Measurements from ENCODE around the gene UGT8.
A peak's percentile ranks its signal among the peaks of the same experiment; 100 is the strongest.

UGT8 gene

GRCh38 chr4:114593526-114593925 lies 5.1 kb upstream of the UGT8 start:
- H3K27me3 ChIP-seq (replicated peaks; ENCODE audit: control insufficient read depth, insufficient read depth, low read length): peaks cover 35% of the 10 kb centered on the region
- H3K9ac ChIP-seq (ENCODE audit: low read length): no peak overlapping the region
- peaks cover 5% of the 10 kb centered on the region for H3K4me1 ChIP-seq (ENCODE audit: control insufficient read depth, insufficient read depth, low read length)
- H3K9me3 ChIP-seq (ENCODE audit: control insufficient read depth, low read length): no peaks in the 10 kb centered on the region
- H3K4me3 ChIP-seq (ENCODE audit: low read length): no peak overlapping the region
- no peaks in the 10 kb centered on the region for H3K36me3 ChIP-seq (ENCODE audit: control insufficient read depth, insufficient read depth, low read length, severe bottlenecking)
- DNase-seq (ENCODE audit: low read depth): no peak

GRCh38 chr4:114595207-114595606 lies 3.4 kb upstream of the UGT8 start:
- H3K4me3 ChIP-seq (ENCODE audit: low read length): no peak overlapping the region
- H3K27me3 ChIP-seq (replicated peaks; ENCODE audit: control insufficient read depth, insufficient read depth, low read length): peaks cover 37% of the 10 kb centered on the region
- H3K9ac ChIP-seq (ENCODE audit: low read length): no peak overlapping the region
- no peaks in the 10 kb centered on the region for H3K36me3 ChIP-seq (ENCODE audit: control insufficient read depth, insufficient read depth, low read length, severe bottlenecking)
- DNase-seq (ENCODE audit: low read depth): no peak
- H3K4me1 ChIP-seq (ENCODE audit: control insufficient read depth, insufficient read depth, low read length): peaks cover 13% of the 10 kb centered on the region
- no peaks in the 10 kb centered on the region for H3K9me3 ChIP-seq (ENCODE audit: control insufficient read depth, low read length)

- no peaks in the 10 kb centered on the region for H3K36me3 ChIP-seq (ENCODE audit: control insufficient read depth, insufficient read depth, low read length, severe bottlenecking)
- no peak overlapping the region for H3K9ac ChIP-seq (ENCODE audit: low read length)
- DNase-seq (ENCODE audit: low read depth): no peak
- peaks cover 13% of the 10 kb centered on the region for H3K4me1 ChIP-seq (ENCODE audit: control insufficient read depth, insufficient read depth, low read length)
- H3K27me3 ChIP-seq (replicated peaks; ENCODE audit: control insufficient read depth, insufficient read depth, low read length): peaks cover 40% of the 10 kb centered on the region
- H3K9me3 ChIP-seq (ENCODE audit: control insufficient read depth, low read length): no peaks in the 10 kb centered on the region
- no peak overlapping the region for H3K4me3 ChIP-seq (ENCODE audit: low read length)
These were observed 2.7 kb upstream of the UGT8 start for GRCh38 chr4:114595921-114596320.

- H3K9ac ChIP-seq (ENCODE audit: low read length): no peak overlapping the region
- H3K4me1 ChIP-seq (ENCODE audit: control insufficient read depth, insufficient read depth, low read length): peaks cover 13% of the 10 kb centered on the region
- peaks cover 40% of the 10 kb centered on the region for H3K27me3 ChIP-seq (replicated peaks; ENCODE audit: control insufficient read depth, insufficient read depth, low read length)
- no peaks in the 10 kb centered on the region for H3K9me3 ChIP-seq (ENCODE audit: control insufficient read depth, low read length)
- DNase-seq (ENCODE audit: low read depth): no peak
- no peak overlapping the region for H3K4me3 ChIP-seq (ENCODE audit: low read length)
- H3K36me3 ChIP-seq (ENCODE audit: control insufficient read depth, insufficient read depth, low read length, severe bottlenecking): no peaks in the 10 kb centered on the region
These were observed 1.0 kb upstream of the UGT8 start for GRCh38 chr4:114597410-114598115.

GRCh38 chr4:114599231-114599902 lies 760 bp downstream of the UGT8 start:
- Histone ChIP-seq H3K4me1 (ENCODE audit: control insufficient read depth, insufficient read depth, low read length) (peaks cover 13% of the 10 kb centered on the region), H3K9ac (ENCODE audit: low read length) (no peak overlapping the region), H3K36me3 (ENCODE audit: control insufficient read depth, insufficient read depth, low read length, severe bottlenecking) (no peaks in the 10 kb centered on the region), H3K27me3 (replicated peaks; ENCODE audit: control insufficient read depth, insufficient read depth, low read length) (peaks cover 28% of the 10 kb centered on the region), H3K9me3 (ENCODE audit: control insufficient read depth, low read length) (no peaks in the 10 kb centered on the region), H3K4me3 (ENCODE audit: low read length) (peak overlapping the region; percentile 74)
- DNase-seq (ENCODE audit: low read depth): peak; percentile 2

- H3K4me1 ChIP-seq (ENCODE audit: control insufficient read depth, insufficient read depth, low read length): peaks cover 13% of the 10 kb centered on the region
- peaks cover 28% of the 10 kb centered on the region for H3K27me3 ChIP-seq (replicated peaks; ENCODE audit: control insufficient read depth, insufficient read depth, low read length)
- H3K9me3 ChIP-seq (ENCODE audit: control insufficient read depth, low read length): no peaks in the 10 kb centered on the region
- peak overlapping the region; percentile 74 for H3K4me3 ChIP-seq (ENCODE audit: low read length)
- no peaks in the 10 kb centered on the region for H3K36me3 ChIP-seq (ENCODE audit: control insufficient read depth, insufficient read depth, low read length, severe bottlenecking)
- no peak for DNase-seq (ENCODE audit: low read depth)
- no peak overlapping the region for H3K9ac ChIP-seq (ENCODE audit: low read length)
These were observed 1.4 kb downstream of the UGT8 start for GRCh38 chr4:114599903-114600552.

- peaks cover 28% of the 10 kb centered on the region for H3K27me3 ChIP-seq (replicated peaks; ENCODE audit: control insufficient read depth, insufficient read depth, low read length)
- no peak for DNase-seq (ENCODE audit: low read depth)
- no peak overlapping the region for H3K4me3 ChIP-seq (ENCODE audit: low read length)
These were observed 2.1 kb downstream of the UGT8 start for GRCh38 chr4:114600672-114601071.

GRCh38 chr4:114601304-114602052 lies 2.9 kb downstream of the UGT8 start:
- H3K9ac ChIP-seq (ENCODE audit: low read length): no peak overlapping the region
- H3K27me3 ChIP-seq (replicated peaks; ENCODE audit: control insufficient read depth, insufficient read depth, low read length): peaks cover 26% of the 10 kb centered on the region
- H3K36me3 ChIP-seq (ENCODE audit: control insufficient read depth, insufficient read depth, low read length, severe bottlenecking): no peaks in the 10 kb centered on the region
- no peak overlapping the region for H3K4me3 ChIP-seq (ENCODE audit: low read length)
- DNase-seq (ENCODE audit: low read depth): no peak
- peaks cover 13% of the 10 kb centered on the region for H3K4me1 ChIP-seq (ENCODE audit: control insufficient read depth, insufficient read depth, low read length)
- no peaks in the 10 kb centered on the region for H3K9me3 ChIP-seq (ENCODE audit: control insufficient read depth, low read length)

More at GRCh38 chr4:114600672-114601071, 2.1 kb downstream of the UGT8 start:
- peaks cover 13% of the 10 kb centered on the region for H3K4me1 ChIP-seq (ENCODE audit: control insufficient read depth, insufficient read depth, low read length)
- H3K9me3 ChIP-seq (ENCODE audit: control insufficient read depth, low read length): no peaks in the 10 kb centered on the region
- H3K9ac ChIP-seq (ENCODE audit: low read length): no peak overlapping the region
- no peaks in the 10 kb centered on the region for H3K36me3 ChIP-seq (ENCODE audit: control insufficient read depth, insufficient read depth, low read length, severe bottlenecking)

- no peak overlapping the region for H3K9ac ChIP-seq (ENCODE audit: low read length)
- DNase-seq (ENCODE audit: low read depth): no peak
- no peaks in the 10 kb centered on the region for H3K36me3 ChIP-seq (ENCODE audit: control insufficient read depth, insufficient read depth, low read length, severe bottlenecking)
- no peak overlapping the region for H3K4me3 ChIP-seq (ENCODE audit: low read length)
- peaks cover 9% of the 10 kb centered on the region for H3K27me3 ChIP-seq (replicated peaks; ENCODE audit: control insufficient read depth, insufficient read depth, low read length)
- no peaks in the 10 kb centered on the region for H3K9me3 ChIP-seq (ENCODE audit: control insufficient read depth, low read length)
- H3K4me1 ChIP-seq (ENCODE audit: control insufficient read depth, insufficient read depth, low read length): peaks cover 8% of the 10 kb centered on the region
These were observed 4.9 kb downstream of the UGT8 start for GRCh38 chr4:114603497-114603896.

GRCh38 chr4:114606245-114606644 lies 7.6 kb downstream of the UGT8 start:
- Histone ChIP-seq H3K4me1 (ENCODE audit: control insufficient read depth, insufficient read depth, low read length) (no peaks in the 10 kb centered on the region), H3K9ac (ENCODE audit: low read length) (no peak overlapping the region), H3K36me3 (ENCODE audit: control insufficient read depth, insufficient read depth, low read length, severe bottlenecking) (no peaks in the 10 kb centered on the region), H3K27me3 (replicated peaks; ENCODE audit: control insufficient read depth, insufficient read depth, low read length) (no peaks in the 10 kb centered on the region), H3K9me3 (ENCODE audit: control insufficient read depth, low read length) (no peaks in the 10 kb centered on the region), H3K4me3 (ENCODE audit: low read length) (no peak overlapping the region)
- DNase-seq (ENCODE audit: low read depth): no peak

- H3K4me1 ChIP-seq (ENCODE audit: control insufficient read depth, insufficient read depth, low read length): no peaks in the 10 kb centered on the region
- DNase-seq (ENCODE audit: low read depth): no peak
- no peaks in the 10 kb centered on the region for H3K27me3 ChIP-seq (replicated peaks; ENCODE audit: control insufficient read depth, insufficient read depth, low read length)
- H3K36me3 ChIP-seq (ENCODE audit: control insufficient read depth, insufficient read depth, low read length, severe bottlenecking): no peaks in the 10 kb centered on the region
- H3K4me3 ChIP-seq (ENCODE audit: low read length): no peak overlapping the region
- no peaks in the 10 kb centered on the region for H3K9me3 ChIP-seq (ENCODE audit: control insufficient read depth, low read length)
- H3K9ac ChIP-seq (ENCODE audit: low read length): no peak overlapping the region
These were observed 8.4 kb downstream of the UGT8 start for GRCh38 chr4:114607056-114607455.

All from adipocyte (in vitro differentiated cells).